G401 (cell line): Measurements from ENCODE around the gene HIC1. TPM values are rescaled to one million over a fixed set of nuclear protein-coding genes. Genes with fewer than 3 reads are reported as not detected.
"Not testable (repeated sequence)": the region's sequence is repeated elsewhere in the genome, so short reads cannot be mapped to it uniquely, and the experiment has no call there.

Source experiments
- DNase-seq: peaks from one replicate; pipeline ENCODE4 v3.0.0-alpha.2; 2015; ENCODE audit warnings: low spot score
- in situ Hi-C: cut with HindIII; loops from 2 replicates; pipeline ENCODE4 v1.10.0; 2016; ENCODE audit warnings: low sequenced_read_pairs, mixed read lengths
- total RNA-seq: library from RNA; depleted of rRNA; stranded (reverse); fragments of >200 nt; shearing (Covaris generic); gene quantifications from 2 replicates; pipeline ENCODE4 v1.2.3, GENCODE V29; 2014; rRNA removed

Gene HIC1, protein sequence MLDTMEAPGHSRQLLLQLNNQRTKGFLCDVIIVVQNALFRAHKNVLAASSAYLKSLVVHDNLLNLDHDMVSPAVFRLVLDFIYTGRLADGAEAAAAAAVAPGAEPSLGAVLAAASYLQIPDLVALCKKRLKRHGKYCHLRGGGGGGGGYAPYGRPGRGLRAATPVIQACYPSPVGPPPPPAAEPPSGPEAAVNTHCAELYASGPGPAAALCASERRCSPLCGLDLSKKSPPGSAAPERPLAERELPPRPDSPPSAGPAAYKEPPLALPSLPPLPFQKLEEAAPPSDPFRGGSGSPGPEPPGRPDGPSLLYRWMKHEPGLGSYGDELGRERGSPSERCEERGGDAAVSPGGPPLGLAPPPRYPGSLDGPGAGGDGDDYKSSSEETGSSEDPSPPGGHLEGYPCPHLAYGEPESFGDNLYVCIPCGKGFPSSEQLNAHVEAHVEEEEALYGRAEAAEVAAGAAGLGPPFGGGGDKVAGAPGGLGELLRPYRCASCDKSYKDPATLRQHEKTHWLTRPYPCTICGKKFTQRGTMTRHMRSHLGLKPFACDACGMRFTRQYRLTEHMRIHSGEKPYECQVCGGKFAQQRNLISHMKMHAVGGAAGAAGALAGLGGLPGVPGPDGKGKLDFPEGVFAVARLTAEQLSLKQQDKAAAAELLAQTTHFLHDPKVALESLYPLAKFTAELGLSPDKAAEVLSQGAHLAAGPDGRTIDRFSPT
- total RNA-seq = 20.2 and 37.8 TPM in 2 replicates

DNA sequence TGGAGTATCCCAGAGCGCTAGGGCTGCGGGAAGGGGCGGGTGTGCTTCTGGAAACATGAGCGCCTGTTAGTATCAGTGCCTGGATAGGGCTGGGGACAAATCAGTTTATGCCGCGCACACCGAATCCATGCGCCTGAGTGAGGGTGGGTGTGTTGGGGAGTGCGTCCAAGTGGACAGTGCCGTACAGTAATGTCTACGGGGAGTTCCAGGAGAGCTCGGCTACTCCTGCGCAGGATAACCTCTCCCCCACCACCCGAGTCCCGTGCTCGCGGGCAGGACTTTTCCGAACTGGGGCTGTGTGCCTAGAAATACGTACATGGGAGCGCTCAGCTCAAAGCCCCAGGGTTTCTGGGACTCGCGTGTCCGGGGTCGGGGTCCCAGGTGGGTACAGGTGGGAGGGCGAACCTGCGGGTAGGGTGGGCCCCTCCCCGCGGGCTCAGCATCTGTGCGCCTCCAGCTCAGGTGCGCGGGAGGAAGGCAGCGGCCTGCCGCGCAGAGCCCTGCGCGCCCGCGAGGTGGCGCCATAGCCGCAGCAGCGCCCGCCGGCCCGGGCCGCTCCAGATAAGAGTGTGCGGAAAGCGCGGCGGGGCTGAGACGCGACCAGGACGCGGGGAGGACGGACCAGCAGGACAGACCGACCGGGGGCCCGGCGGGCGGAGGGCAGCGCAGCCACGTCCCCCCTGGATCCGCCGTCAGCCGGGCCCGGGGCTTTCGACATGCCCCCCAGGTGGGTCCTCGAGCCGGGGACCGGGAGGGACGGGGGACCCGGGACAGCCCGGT lies at the start of gene HIC1:
HIC1 (plus strand) TSS at position 592 of the 780 bp plus-strand sequence. CDS start 1,588 bp downstream, outside the sequence.
- in situ Hi-C loops = no loop called here

DNA sequence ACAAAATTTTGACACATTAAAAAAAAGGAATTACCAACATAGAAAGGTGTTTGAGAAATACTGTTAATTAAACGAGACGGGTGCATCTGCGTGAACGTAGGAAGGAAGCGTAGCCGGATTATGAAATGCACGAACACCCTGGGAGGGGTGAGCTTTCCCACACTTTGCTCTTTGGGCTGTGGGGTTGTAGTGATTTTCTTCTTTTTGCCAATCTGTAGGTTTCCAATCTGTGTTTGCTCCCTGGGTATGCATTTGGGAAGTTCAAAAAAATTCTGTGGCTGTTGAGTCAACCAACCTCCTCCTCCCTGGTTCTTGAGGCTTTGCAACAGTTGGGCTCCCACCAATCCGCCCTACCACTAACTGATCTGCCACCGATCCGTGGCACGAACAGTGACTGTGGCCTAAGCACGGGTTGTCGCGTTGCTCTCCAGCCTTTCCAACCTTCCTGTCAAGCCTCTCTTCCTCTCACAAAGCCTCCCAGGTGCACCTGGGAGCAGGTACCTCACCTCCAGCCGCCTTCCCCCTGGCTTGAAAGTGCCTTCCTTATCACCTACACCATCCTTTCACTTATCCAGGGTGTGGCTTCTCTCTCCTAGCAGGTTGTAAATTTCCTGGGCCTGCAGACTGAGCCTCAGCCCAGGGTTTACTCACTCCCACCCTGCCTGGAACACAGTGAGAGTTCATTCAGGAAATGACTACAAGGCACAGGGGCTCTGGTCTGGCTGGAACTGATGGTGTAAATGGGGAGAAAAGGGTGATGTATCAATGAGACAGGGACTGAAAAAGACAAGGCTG lies 46.4 kb upstream of the HIC1 start:
- in situ Hi-C loops = no loop called here

More for the DNA sequence above, at the start of gene HIC1:
- peak; percentile 74 for DNase-seq

DNA sequence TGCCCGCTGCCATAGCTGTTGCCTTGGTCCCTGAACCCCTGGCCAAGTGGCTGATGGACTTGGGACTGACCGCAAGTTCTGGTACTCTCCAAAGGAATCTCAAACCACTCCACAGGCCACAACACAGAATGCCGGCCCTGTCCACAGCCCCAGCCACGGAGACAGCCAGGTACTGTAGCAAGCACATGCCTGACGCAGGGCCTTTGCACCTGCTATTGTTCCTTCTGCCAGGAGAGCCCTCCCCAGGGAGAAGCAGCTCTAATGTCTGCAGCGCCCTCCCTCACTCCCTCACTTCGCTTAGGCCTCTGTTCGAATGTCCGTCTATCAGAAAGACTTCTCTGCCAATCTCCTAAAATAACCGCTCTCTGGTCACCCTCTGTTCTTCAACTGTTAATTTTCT lies 45.2 kb upstream of the HIC1 start:
- in situ Hi-C loops = no loop called here
- no peak for DNase-seq

More for the DNA sequence above, 46.4 kb upstream of the HIC1 start:
- DNase-seq = no peak

DNA sequence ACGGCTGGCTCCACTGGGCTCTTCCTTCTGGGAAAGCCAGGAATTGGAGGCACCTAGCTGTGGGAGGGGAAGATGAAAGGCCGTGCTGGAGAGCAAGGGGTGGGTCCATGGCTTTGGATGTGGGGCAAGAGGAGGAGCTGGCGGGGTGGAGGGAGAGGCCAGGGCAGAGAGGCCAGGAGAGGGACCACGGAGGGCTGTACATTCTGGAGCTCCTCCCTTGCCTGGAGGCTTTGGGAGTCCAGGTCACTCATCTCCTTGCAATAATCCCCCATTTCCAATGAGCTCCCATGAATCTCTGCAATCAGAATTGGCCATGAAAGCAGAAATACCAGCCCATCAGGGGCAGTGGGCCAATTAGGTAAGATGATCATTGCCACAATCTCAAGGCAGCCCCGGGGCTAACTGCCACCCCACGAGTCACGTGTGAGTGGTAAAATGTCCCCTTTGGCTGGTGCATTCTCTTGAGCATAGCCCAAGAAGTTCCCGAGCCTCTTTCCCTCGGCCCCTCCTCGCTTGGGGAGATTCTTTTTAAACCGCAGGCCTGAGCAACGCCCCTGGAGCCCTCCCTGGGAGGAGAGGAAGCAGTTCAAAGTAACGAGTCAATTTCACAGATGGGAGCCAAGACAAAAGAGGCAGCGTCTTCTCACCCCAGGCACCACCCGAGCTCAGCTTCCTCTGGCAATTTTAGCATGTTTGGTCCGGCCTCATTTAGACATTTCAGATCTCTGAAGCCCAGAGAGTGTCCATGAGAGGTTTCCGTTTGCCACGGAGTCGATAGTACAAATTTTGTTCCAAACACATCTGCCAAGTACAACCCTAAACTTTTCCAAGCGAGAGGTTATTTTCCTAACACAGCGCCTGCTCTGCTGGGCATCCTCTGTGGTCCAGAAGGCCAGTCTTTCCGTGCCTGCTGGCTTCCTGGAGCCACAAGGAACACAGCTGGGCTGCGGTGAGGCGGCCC lies 43.2 kb upstream of the HIC1 start:
- no peak for DNase-seq

DNA sequence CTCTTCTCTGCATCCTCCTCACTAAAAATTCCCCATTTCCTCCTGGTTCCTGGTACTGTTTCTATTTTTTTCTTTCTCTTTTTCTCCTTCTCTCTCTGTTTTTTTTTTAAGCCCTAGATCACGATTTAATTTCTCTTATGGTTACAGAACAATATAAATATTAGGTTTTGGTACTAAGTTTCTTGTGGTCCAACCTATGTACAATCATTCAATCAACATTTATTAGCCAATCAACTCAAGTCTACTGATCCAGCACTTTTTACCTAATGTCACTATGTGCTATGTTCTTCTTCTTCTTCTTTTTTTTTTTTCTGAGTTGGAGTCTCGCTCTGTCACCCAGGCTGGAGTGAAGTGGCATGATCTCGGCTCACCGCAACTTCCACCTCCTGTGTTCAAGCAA lies 42.4 kb upstream of the HIC1 start:
- in situ Hi-C loops = no loop called here

More for the DNA sequence above, 43.2 kb upstream of the HIC1 start:
- in situ Hi-C loops = no loop called here

DNA sequence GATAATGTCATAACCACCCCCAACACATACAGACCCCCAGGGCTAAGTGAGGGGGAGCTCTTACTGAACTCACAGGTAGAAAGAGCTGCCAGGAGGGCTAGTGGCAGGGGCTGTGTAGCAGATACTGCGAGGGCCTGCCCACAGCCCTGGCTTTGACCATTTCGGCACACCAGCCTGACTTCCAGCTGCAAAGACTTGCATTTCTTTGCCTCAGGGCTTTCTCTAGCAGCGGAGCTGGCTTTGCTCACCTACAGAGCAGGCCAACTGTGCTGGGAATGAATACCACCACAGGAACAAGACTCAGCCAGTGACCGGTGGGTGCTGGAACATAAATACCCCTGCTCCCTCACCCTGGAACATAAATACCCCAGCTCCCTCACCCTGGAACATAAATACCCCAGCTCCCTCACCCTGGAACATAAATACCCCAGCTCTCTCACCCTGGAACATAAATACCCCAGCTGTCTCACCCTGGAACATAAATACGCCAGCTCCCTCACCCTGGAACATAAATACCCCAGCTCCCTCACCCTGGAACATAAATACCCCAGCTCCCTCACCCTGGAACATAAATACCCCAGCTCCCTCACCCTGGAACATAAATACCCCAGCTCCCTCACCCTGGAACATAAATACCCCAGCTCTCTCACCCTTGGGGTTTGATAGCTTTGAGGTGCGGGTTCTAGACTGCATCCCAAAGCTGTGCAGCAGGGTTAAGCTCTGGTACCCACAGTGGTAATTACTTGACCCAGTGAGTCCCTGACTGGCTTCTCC lies 41.5 kb upstream of the HIC1 start:
- DNase-seq, in situ Hi-C loops: not testable (repeated sequence)

More for the DNA sequence above, 42.4 kb upstream of the HIC1 start:
- no peak for DNase-seq

DNA sequence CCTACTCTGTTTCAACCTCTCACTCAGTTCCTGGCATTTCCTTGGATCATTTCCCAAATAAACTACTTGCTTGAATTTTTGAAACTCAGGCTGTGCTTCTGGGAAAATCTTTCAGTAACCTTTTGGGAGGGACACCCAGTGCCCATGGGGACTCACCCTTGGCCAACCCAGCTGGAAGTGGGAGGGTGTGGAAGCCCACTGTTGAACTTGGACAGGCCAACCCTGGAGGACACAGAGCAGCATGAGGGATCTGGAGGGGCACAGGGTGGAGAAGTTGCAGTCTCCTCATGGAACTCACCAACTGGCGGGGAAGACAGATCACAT lies 40.9 kb upstream of the HIC1 start:
- no peak for DNase-seq
- in situ Hi-C loops = no loop called here

DNA sequence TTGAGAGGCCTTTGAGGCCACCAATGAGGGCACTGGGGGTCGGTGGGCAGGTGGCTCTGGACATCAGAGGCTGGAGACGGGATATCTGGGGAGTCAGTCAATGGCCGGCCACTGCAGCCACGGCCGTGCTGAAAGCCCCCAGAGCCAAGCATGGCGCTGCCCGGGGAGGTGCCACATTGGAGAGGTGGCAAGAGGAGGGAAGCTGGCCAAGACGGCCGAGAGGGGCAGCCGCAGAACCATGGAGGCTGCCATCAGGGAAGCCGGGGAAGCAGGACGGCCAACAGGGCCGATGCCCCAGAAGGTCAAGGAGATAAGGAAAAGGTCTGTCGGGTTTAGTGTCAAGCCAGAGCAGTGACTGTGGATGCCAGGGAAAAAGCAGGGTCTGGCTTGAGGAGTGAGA lies 39.6 kb upstream of the HIC1 start:
- in situ Hi-C loops = no loop called here
- DNase-seq = no peak

DNA sequence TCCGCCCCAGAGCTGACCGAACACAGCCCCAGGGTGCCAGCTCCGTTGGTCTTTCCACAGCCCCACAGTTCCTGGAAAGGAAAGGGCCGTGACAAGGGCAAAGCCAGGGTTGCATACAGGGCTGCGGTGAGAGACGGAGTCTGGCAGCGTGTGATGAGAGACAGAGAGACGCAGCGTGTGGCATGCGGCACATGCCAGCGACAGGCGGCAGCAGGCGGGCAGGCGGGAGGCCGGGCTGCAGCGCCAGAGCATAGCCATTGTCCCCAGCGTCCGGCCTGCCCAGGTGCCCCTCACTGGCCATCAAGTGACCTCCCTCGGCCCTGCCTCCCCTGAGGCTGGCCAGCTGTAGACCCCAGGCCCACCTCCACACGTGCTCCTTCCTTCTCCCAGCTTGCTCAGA lies 38.4 kb upstream of the HIC1 start:
- DNase-seq = peak; percentile 68
- in situ Hi-C loops = no loop called here

DNA sequence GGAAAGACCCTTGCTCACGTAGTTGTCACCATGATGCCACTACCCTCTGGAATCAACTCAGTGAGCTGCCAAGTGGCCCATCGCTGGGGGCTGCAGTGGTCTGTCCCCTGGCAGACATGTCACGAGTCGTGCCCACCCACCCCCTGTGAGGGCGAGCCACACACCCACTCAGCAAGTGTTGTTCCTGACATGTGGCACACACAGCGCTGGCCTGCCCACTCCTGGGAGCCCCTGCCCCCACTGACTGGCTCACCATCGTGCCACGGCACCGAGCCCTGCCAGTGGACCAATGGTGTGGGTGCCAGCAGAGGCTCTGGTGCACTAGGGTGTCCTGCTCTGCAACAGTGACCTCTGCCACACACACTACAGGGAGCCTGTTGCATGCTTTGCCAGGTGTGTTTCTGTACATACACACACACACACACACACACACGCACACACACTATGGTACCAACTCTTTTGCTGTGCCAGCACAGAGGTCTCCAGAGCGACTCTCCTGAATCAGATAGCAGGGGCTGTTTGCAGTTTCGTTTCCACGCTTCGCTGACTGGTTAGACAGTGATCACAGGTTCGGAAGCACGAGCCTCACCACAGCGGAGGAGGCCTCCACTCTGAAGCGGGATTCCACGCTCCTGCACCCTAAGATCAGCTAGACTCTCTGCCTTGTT lies 37.5 kb upstream of the HIC1 start:
- in situ Hi-C loops = no loop called here
- DNase-seq = no peak

DNA sequence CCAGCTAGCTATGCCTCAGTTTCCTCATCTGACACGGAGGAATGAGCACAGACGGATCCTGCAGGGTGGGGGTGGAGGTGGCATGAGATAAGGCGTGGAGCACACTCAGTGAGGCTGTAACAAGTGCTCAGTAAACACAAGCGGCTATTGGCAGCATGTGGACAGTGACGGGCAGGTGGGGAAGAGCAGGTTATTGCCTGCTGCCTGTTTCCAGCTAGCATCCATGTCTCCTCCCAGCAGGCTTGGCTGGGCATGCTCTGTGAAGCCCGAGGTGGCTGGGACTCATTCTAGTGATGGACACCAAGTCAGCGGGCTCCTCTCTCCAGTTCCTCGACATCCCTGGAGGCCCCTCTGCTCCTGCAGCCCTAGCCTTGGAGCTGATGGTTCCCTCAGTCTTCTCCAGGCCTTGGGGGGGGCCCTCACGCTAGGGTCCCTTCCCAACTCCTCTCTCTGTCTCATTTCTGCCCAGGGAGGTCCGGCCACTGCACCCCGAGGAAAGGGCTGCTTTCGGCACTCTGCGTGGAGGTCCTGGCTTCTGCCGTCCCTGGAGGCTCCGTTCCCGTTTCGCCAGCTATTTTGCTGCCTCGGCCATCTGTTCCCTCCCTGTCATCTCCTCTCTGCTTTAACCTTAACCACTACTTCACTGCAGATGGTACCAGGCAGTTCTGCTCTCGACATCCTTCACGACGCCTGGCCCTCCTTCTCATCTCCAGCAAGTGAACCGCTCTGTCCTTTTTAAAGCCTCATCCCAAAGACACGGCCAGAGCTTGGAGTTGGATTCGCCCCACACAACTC lies 36.0 kb upstream of the HIC1 start:
- in situ Hi-C loops = no loop called here
- peak; percentile 83 for DNase-seq

DNA sequence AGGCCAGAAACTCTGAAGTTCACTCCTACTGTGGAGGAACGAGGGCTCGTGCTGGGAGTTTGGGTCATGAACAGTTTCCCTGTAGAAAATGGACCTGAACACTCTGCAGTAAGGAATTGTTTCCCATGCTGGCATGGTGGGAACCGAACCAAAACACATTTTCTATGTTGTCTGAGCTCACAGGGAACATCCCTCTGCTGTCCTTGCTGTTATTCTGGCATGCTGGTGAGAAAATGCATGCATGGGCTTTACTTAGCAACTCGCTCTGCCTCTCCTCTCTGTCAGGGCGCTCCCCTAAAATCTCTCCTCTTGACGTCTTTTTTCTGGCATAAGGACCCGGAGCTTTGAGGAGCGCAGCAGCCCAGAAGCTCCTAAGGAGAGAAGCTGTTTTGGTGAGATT lies 35.2 kb upstream of the HIC1 start:
- in situ Hi-C loops = no loop called here
- DNase-seq = no peak

DNA sequence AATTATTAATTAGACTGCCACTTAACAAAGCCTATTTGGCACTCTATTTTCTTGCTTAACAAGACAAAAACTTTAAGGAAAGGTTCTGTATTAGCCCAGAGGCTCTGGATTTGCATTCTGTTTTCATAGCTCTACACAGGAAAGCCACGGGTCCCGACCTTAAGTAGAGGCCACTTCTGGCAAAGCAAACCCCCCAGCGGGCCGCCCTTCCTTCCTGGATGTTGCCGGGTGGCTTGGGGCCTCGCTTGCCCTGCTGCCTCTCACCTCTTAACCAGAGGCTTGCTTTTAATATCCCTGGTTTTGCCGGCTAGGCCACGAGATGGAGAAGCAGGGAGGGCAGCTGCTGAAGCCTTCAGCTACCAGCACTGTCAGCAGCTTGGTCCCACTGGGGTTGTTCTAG lies 34.2 kb upstream of the HIC1 start:
- DNase-seq = no peak
- in situ Hi-C loops = no loop called here

DNA sequence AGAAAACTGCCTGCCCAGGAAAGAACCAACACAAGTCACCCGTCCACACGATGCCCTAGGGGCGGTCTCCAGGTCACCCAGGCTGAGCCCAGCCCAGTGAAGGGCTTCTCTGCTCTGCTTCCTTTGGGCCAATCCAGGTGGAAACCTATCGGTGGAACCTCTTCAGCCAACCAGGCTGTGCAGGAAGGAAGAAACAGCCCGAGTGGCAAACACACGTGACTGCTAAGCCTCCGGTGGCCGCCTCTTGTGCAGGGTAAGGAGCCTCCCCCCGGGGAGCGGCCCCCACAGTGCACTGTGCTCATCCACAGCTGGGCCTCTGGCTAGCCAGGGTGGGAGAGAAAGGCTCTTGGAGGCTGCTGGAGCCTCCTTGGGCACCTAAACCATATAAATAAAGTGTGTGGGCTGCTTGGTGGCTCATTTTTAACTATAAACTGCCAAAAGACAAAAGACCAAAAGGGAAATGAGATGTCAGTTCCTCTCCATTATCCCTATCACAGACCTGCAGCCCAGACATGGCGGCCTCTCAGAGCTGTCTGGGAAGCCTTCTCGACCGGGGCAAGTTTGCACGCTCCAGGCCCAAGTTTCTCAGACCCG lies 32.2 kb upstream of the HIC1 start:
- in situ Hi-C loops = no loop called here
- no peak for DNase-seq

DNA sequence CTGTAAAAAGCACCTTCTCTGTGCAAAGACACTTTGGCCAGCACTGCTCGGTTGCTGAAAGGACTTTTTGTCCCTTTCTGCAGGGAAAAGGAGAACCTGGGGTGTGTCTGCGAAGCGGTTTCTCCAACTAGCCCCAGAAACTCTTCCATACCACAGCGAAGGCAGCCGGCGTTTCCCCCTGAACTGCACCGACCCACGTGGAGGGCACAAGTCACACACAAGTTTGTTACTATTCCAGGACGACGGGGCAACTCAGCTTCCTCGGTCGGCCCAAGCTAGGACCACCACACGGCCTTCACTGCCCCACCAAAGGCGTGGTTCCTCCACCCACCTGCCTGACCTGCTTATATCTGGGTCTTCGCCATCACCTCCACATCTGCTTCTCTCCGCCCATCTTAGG lies 31.6 kb upstream of the HIC1 start:
- DNase-seq = no peak
- in situ Hi-C loops = no loop called here
